Neural cell (in vitro differentiated cells): ENCODE data around the gene PODXL2. TPM values are rescaled to one million over a fixed set of nuclear protein-coding genes. Genes with fewer than 3 reads are reported as not detected.

Experiments
- H2AFZ ChIP-seq: fragments of 200-600, 300-800 bp; sonication (generic), shearing (Covaris generic); 2 replicates; pipeline ENCODE4 v1.6.0; 2014; ENCODE audit warnings: low read depth, mild to moderate bottlenecking, antibody characterized with exemption, low read length, moderate library complexity
- H3F3A ChIP-seq: fragments of 200-600 bp; shearing (Covaris generic); 2 replicates; pipeline ENCODE4 v1.6.1; 2016; ENCODE audit warnings: mild to moderate bottlenecking, moderate library complexity, mixed read lengths, antibody characterized with exemption, low read length; ENCODE audit not compliant: insufficient read depth, poor library complexity, severe bottlenecking
- H3K27ac ChIP-seq: fragments of 200-600, 300-800 bp; sonication (generic), shearing (Covaris generic); 2 replicates; pipeline ENCODE4 v1.5.1; 2014; ENCODE audit warnings: mild to moderate bottlenecking, low read length, moderate library complexity
- H3K27me3 ChIP-seq: fragments of 300-800, 200-600 bp; sonication (generic), shearing (Covaris generic); 2 replicates; pipeline ENCODE4 v1.6.0; 2014; ENCODE audit warnings: mild to moderate bottlenecking, low read depth, low read length, moderate library complexity; ENCODE audit not compliant: insufficient read depth
- H3K36me3 ChIP-seq: fragments of 300-800, 200-600 bp; sonication (generic), shearing (Covaris generic); 2 replicates; pipeline ENCODE4 v1.5.1; 2014; ENCODE audit warnings: mild to moderate bottlenecking, antibody characterized with exemption, low read length, moderate library complexity; ENCODE audit not compliant: insufficient read depth
- H3K4me2 ChIP-seq: fragments of 300-800, 200-600 bp; sonication (generic), shearing (Covaris generic); 2 replicates; pipeline ENCODE4 v1.6.0; 2014; ENCODE audit warnings: mild to moderate bottlenecking, low read length
- H3K4me3 ChIP-seq: fragments of 300-800, 200-600 bp; sonication (generic), shearing (Covaris generic); 2 replicates; pipeline ENCODE4 v1.5.1; 2014; ENCODE audit warnings: mild to moderate bottlenecking, low read length, moderate library complexity
- H3K79me2 ChIP-seq: fragments of 200-600 bp; shearing (Covaris generic); replicated peaks from 2 replicates; pipeline ENCODE4 v1.6.0; 2014; ENCODE audit warnings: mild to moderate bottlenecking, low read length, moderate library complexity; ENCODE audit not compliant: insufficient read depth
- H3K9ac ChIP-seq: fragments of 300-800, 200-600 bp; sonication (generic), shearing (Covaris generic); 2 replicates; pipeline ENCODE4 v1.6.1; 2016; ENCODE audit warnings: mild to moderate bottlenecking, low read length, mixed read lengths
- H3K9me2 ChIP-seq: fragments of 200-600 bp; shearing (Covaris generic); 2 replicates; pipeline ENCODE4 v1.6.1; 2016; ENCODE audit warnings: mild to moderate bottlenecking, low read length, mixed read lengths; ENCODE audit not compliant: insufficient read depth
- H3K9me3 ChIP-seq: fragments of 200-600, 300-800 bp; sonication (generic), shearing (Covaris generic); 2 replicates; pipeline ENCODE4 v1.6.1; 2016; ENCODE audit warnings: mild to moderate bottlenecking, mixed run types, low read length, moderate library complexity, mixed read lengths
- H4K20me1 ChIP-seq: fragments of 200-600 bp; shearing (Covaris generic); 2 replicates; pipeline ENCODE4 v1.6.1; 2016; ENCODE audit warnings: mild to moderate bottlenecking, mixed run types; ENCODE audit not compliant: insufficient read depth
- CTCF ChIP-seq: fragments of 450-650 bp; IDR thresholded peaks from 2 replicates; pipeline ENCODE4 v1.5.1; 2014; ENCODE audit warnings: antibody characterized with exemption, mild to moderate bottlenecking, moderate library complexity; ENCODE audit not compliant: poor library complexity, severe bottlenecking
- EP300 ChIP-seq: fragments of 450-650 bp; conservative IDR thresholded peaks from 2 replicates; pipeline ENCODE4 v1.6.1; 2014; ENCODE audit warnings: antibody characterized with exemption, mild to moderate bottlenecking, moderate library complexity; ENCODE audit not compliant: poor library complexity, severe bottlenecking
- EZH2 ChIP-seq: fragments of 200-600, 300-800 bp; shearing (Covaris generic), sonication (generic); IDR thresholded peaks from 2 replicates; pipeline ENCODE4 v1.6.1; 2014; ENCODE audit warnings: antibody characterized with exemption, low read length, borderline replicate concordance, mild to moderate bottlenecking; ENCODE audit not compliant: insufficient read depth, poor library complexity, severe bottlenecking
- MXI1 ChIP-seq: fragments of 450-650 bp; conservative IDR thresholded peaks from 2 replicates; pipeline ENCODE4 v1.6.1; 2014; ENCODE audit warnings: antibody characterized with exemption, mild to moderate bottlenecking; ENCODE audit not compliant: poor library complexity, severe bottlenecking
- POLR2AphosphoS5 ChIP-seq: IDR thresholded peaks from 2 replicates; pipeline ENCODE4 v1.6.1; 2012
- RAD21 ChIP-seq: fragments of 450-650 bp; conservative IDR thresholded peaks from 2 replicates; pipeline ENCODE4 v1.6.1; 2014; ENCODE audit warnings: antibody characterized with exemption, mild to moderate bottlenecking, moderate library complexity
- REST ChIP-seq: IDR thresholded peaks from 2 replicates; pipeline ENCODE4 v1.6.1; 2012; ENCODE audit warnings: borderline replicate concordance
- SMC3 ChIP-seq: fragments of 450-650 bp; conservative IDR thresholded peaks from 2 replicates; pipeline ENCODE4 v1.6.1; 2014; ENCODE audit warnings: antibody characterized with exemption, mild to moderate bottlenecking, moderate library complexity; ENCODE audit not compliant: poor library complexity
- TAF1 ChIP-seq: IDR thresholded peaks from 2 replicates; pipeline ENCODE4 v1.6.1; 2012; ENCODE audit warnings: low read depth
- polyA plus RNA-seq: library from polyadenylated mRNA; depleted of rRNA; stranded (reverse); fragments of >200 nt; gene quantifications from 2 replicates; pipeline ENCODE4 v1.2.3, GENCODE V29; 2014

The PODXL2 gene
- polyA plus RNA-seq, 1 donor from 2014 or later = 266 TPM

DNA sequence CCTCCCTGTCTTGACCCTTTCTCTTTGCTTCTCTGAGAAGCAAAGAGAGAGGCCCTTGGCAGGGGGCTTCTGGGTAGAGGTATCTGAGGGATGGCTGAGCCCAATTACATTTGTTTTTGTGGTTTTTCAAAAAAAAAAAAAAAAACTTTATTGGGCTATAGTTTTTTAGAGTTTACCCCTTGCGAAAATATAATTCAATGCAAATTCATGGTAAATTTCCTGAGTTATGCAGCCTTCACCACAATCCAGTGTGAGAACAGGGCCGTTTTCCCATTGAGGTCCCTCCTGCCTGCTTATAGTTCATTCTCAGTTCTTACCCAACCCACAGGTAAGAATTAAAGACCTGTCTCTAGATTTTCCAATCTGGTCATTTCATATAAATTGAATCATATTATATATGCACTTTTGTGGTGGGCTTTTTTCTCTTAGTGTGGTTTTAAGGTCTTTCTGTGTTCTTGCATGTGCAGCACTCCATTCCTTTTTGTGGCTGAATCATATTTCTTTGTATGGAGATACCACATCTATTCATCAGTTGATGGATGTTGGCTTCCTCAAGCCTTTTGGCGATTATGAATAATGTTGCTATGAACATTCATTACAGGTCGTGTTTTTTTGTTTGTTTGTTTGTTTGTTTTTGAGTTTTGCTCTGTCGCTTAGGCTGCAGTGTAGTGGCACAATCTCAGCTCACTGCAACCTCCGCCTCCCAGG is 28.1 kb upstream of the PODXL2 start:
- Histone ChIP-seq H4K20me1 (no peaks in the 10 kb centered on the region), H2AFZ (no peak overlapping the region), H3K79me2 (peaks cover 20% of the 10 kb centered on the region), H3K4me3 (no peak overlapping the region), H3F3A (no peaks in the 10 kb centered on the region), H3K36me3 (no peaks in the 10 kb centered on the region), H3K4me2 (no peak overlapping the region), H3K9ac (no peak overlapping the region), H3K9me3 (no peaks in the 10 kb centered on the region), H3K9me2 (no peaks in the 10 kb centered on the region), H3K27ac (no peak overlapping the region), H3K27me3 (no peaks in the 10 kb centered on the region)
- TF ChIP-seq TAF1 (no peak), RAD21 (no peak), REST (no peak), EZH2 (no peak), MXI1 (no peak), EP300 (no peak), SMC3 (no peak), POLR2AphosphoS5 (no peak)

DNA sequence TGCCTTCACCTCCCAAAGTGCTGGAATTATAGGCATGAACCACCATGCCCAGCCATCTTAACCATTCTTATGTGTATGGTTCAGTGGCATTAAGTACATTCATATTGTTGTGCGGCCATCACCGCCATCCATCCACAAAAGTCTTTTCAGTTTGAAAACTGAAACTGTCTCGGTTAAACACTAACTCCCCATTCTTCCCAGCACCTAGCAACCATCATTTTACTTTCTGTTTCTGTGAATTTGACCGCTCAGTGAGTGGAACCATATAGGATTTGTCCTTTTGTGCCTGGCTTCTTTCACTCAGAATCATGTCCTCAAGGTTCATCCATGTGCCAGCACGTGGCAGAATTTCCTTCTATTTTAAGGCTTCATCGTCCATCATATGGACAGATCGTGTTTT is 24.9 kb upstream of the PODXL2 start:
- Histone ChIP-seq H3K36me3 (no peaks in the 10 kb centered on the region), H3K9me3 (no peaks in the 10 kb centered on the region), H3K27me3 (no peaks in the 10 kb centered on the region), H3K9me2 (no peaks in the 10 kb centered on the region), H4K20me1 (no peaks in the 10 kb centered on the region), H3F3A (no peaks in the 10 kb centered on the region), H3K4me2 (no peak overlapping the region), H3K9ac (no peak overlapping the region), H3K27ac (no peak overlapping the region), H3K4me3 (no peak overlapping the region), H2AFZ (no peak overlapping the region), H3K79me2 (peaks cover 14% of the 10 kb centered on the region)
- TF ChIP-seq MXI1 (no peak), SMC3 (no peak), CTCF (no peak), TAF1 (no peak), EP300 (no peak), EZH2 (no peak), POLR2AphosphoS5 (no peak), REST (no peak), RAD21 (no peak)
